ENCODE data around the gene FOXC2.

GRCh38 chr16:86572606-86573005 is 6.0 kb downstream of the FOXC2 start:
- TF ChIP-seq CTCF (IDR thresholded peaks at IDR 0.05) (no peak), POLR2A (IDR thresholded peaks at IDR 0.05) (no peak)
